ENCODE results near the gene FAM229A. TPM values are rescaled to one million over a fixed set of nuclear protein-coding genes. Genes with fewer than 3 reads are reported as not detected.

The FAM229A gene
- total RNA-seq, 2 experiments from 2014 or later = 4.6 to 5.5 TPM

- CTCF ChIA-PET = interaction anchor here (1.4 kb wide), 1 partner anchor 132 kb away, joined by 4 read pairs; no protein-coding TSS in a partner anchor
- intact Hi-C loops (cut with micrococcal nuclease) = no loop called here
- H3K27me3 Mint-ChIP-seq = no peaks in the 10 kb centered on the region
- POLR2A ChIA-PET = interaction anchor here (1.3 kb wide), 1 partner anchor 14 kb away, joined by 6 read pairs; the partner anchor contains the start of gene BSDC1
- no peak for TF ChIP-seq CTCF (IDR thresholded peaks at IDR 0.05)
- H3K4me1 Mint-ChIP-seq (ENCODE audit: low read depth) = no peaks in the 10 kb centered on the region
- DNase-seq (no peak), ATAC-seq (no peak)
- H3K27ac Mint-ChIP-seq = no peak overlapping the region
- H3K9me3 Mint-ChIP-seq = no peaks in the 10 kb centered on the region
- peaks cover 21% of the 10 kb centered on the region for H3K36me3 Mint-ChIP-seq (ENCODE audit: low read depth)
- no peak overlapping the region for H3K4me3 Mint-ChIP-seq
These were observed 17.8 kb upstream of the FAM229A start for GRCh38 chr1:32380057-32380456.

- no peaks in the 10 kb centered on the region for H3K9me3 Mint-ChIP-seq
- ATAC-seq = no peak
- H3K4me1 Mint-ChIP-seq (ENCODE audit: low read depth) = peaks cover 2% of the 10 kb centered on the region
- DNase-seq = no peak
- H3K27ac Mint-ChIP-seq = no peak overlapping the region
- ChIA-PET POLR2A (interaction anchor here (0.9 to 1.3 kb wide), 3 partner anchors 15 to 162 kb away, joined by 3 to 4 read pairs (median 3); partner anchors contain the start of gene BSDC1), CTCF (interaction anchor here (1.6 to 1.9 kb wide), 2 partner anchors 24 to 162 kb away, joined by 7 to 10 read pairs; no protein-coding TSS in a partner anchor)
- no peak for TF ChIP-seq CTCF (IDR thresholded peaks at IDR 0.05)
- H3K27me3 Mint-ChIP-seq = no peaks in the 10 kb centered on the region
- no peak overlapping the region for H3K4me3 Mint-ChIP-seq
- H3K36me3 Mint-ChIP-seq (ENCODE audit: low read depth) = peaks cover 20% of the 10 kb centered on the region
- intact Hi-C loops (cut with micrococcal nuclease) = no loop called here
These were observed 15.4 kb upstream of the FAM229A start for GRCh38 chr1:32377541-32378220.

GRCh38 chr1:32376199-32376598 is 13.9 kb upstream of the FAM229A start:
- TF ChIP-seq CTCF (IDR thresholded peaks at IDR 0.05) = no peak
- no peak for DNase-seq
- no peaks in the 10 kb centered on the region for H3K27me3 Mint-ChIP-seq
- ChIA-PET POLR2A (interaction anchor here (1.4 kb wide), 1 partner anchor 18 kb away, joined by 5 read pairs; the partner anchor contains the start of gene BSDC1), CTCF (interaction anchor here (1.9 kb wide), 1 partner anchor 25 kb away, joined by 10 read pairs; no protein-coding TSS in a partner anchor)
- H3K9me3 Mint-ChIP-seq = no peaks in the 10 kb centered on the region
- H3K27ac Mint-ChIP-seq = no peak overlapping the region
- H3K36me3 Mint-ChIP-seq (ENCODE audit: low read depth) = peaks cover 23% of the 10 kb centered on the region
- no peak for ATAC-seq
- no peak overlapping the region for H3K4me3 Mint-ChIP-seq
- H3K4me1 Mint-ChIP-seq (ENCODE audit: low read depth) = peaks cover 15% of the 10 kb centered on the region
- intact Hi-C loops (cut with micrococcal nuclease) = no loop called here

- ATAC-seq (no peak), DNase-seq (no peak)
- peaks cover 16% of the 10 kb centered on the region for H3K36me3 Mint-ChIP-seq (ENCODE audit: low read depth)
- ChIA-PET CTCF (interaction anchor here (3.7 kb wide), 1 partner anchor 158 kb away, joined by 21 read pairs; no protein-coding TSS in a partner anchor), POLR2A (interaction anchor here (1.2 kb wide), 1 partner anchor 11 kb away, joined by 4 read pairs; no protein-coding TSS in a partner anchor)
- H3K4me3 Mint-ChIP-seq = no peak overlapping the region
- intact Hi-C loops (cut with micrococcal nuclease) = loop anchor here (5.0 kb wide), 1 partner anchor 42 kb away; no protein-coding TSS in a partner anchor
- peaks cover 15% of the 10 kb centered on the region for H3K4me1 Mint-ChIP-seq (ENCODE audit: low read depth)
- H3K27me3 Mint-ChIP-seq = no peaks in the 10 kb centered on the region
- no peaks in the 10 kb centered on the region for H3K9me3 Mint-ChIP-seq
- TF ChIP-seq CTCF (IDR thresholded peaks at IDR 0.05) = no peak
- no peak overlapping the region for H3K27ac Mint-ChIP-seq
These were observed 11.8 kb upstream of the FAM229A start for GRCh38 chr1:32373996-32374592.

Measured in activated CD8-positive, alpha-beta T cell treated with anti-CD3 and anti-CD28 coated beads for 36 hours (primary cell).